Activated T-cell treated with anti-CD3 and anti-CD28 coated beads, Interleukin-2, amount 50 U/mL, for 72 hours (primary cell): ENCODE data around the gene CRYGC. TPM values are rescaled to one million over a fixed set of nuclear protein-coding genes. Genes with fewer than 3 reads are reported as not detected.

Experiments used
- ATAC-seq, 2 donors: fragments of 150-1000 bp; cut with Tn5 transposase; replicated peaks in 1 of 2; 2 replicates each; pipeline ENCODE4 v1.10.0; 2021; ENCODE audit warnings: moderate library complexity in 2 of 2, mild to moderate bottlenecking in 1 of 2
- DNase-seq, 2 donors: peaks; one replicate each; pipeline ENCODE4 v3.0.0; 2021 to 2022; ENCODE audit warnings: mixed read lengths in 1 of 2
- H3K27ac Mint-ChIP-seq: one replicate; pipeline ENCODE4 v1.8.0; 2022; ENCODE audit warnings: mild to moderate bottlenecking, moderate library complexity, mixed read lengths
- H3K27me3 Mint-ChIP-seq: one replicate; pipeline ENCODE4 v1.8.0; 2022; ENCODE audit warnings: low read depth, mixed read lengths
- H3K36me3 Mint-ChIP-seq, 2 donors: one replicate each; pipeline ENCODE4 v1.8.0; 2022; ENCODE audit warnings: mixed read lengths in 2 of 2, mild to moderate bottlenecking in 1 of 2; ENCODE audit not compliant: insufficient read depth in 2 of 2
- H3K4me1 Mint-ChIP-seq: one replicate; pipeline ENCODE4 v1.8.0; 2022; ENCODE audit warnings: low read depth, mixed read lengths
- H3K4me3 Mint-ChIP-seq, 2 donors: one replicate each; pipeline ENCODE4 v1.8.0; 2022; ENCODE audit warnings: mild to moderate bottlenecking in 2 of 2, mixed read lengths in 2 of 2, moderate library complexity in 2 of 2
- H3K9me3 Mint-ChIP-seq, 2 donors: one replicate each; pipeline ENCODE4 v1.8.0; 2022; ENCODE audit warnings: mixed read lengths in 2 of 2
- total RNA-seq, 2 donors: library from RNA; stranded (reverse); gene quantifications; one replicate each; pipeline ENCODE4 v1.2.3, GENCODE V29; 2022

The CRYGC gene
- total RNA-seq, 2 donors from 2014 or later = not detected

DNA sequence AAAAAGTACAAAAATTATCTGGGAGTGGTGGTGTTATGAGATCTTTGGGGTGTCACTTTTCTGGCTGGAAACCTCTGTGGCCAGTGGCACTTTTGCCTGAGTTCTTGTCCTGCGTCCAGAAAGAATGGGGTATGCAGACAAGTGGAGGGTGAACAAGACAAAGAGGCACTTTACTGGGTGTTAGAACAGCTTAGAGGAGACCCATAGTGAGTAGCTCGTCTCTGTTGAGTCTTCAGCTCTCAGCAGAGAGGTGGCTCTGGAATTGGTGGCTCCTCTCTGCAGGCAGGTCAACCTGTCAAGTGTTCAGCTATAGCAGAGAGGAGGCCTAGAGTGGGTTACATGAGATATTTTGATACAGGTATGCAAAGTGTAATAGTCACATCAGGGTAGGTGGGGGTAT lies 31.4 kb downstream of the CRYGC start:
- H3K4me3 Mint-ChIP-seq = no peak overlapping the region
- H3K27ac Mint-ChIP-seq = no peak overlapping the region
- H3K36me3 Mint-ChIP-seq = no peaks in the 10 kb centered on the region
- H3K27me3 Mint-ChIP-seq = no peaks in the 10 kb centered on the region
- no peak for ATAC-seq
- H3K4me1 Mint-ChIP-seq = peaks cover 15% of the 10 kb centered on the region
- no peak for DNase-seq
- H3K9me3 Mint-ChIP-seq = no peaks in the 10 kb centered on the region

- ATAC-seq (no peak), DNase-seq (no peak)
- Mint-ChIP-seq H3K9me3 (no peaks in the 10 kb centered on the region), H3K4me1 (peaks cover 15% of the 10 kb centered on the region), H3K4me3 (no peak overlapping the region), H3K27ac (no peak overlapping the region), H3K36me3 (no peaks in the 10 kb centered on the region), H3K27me3 (no peaks in the 10 kb centered on the region)
These were observed 31.8 kb downstream of the CRYGC start for GRCh38 chr2:208097801-208098200.

- H3K36me3 Mint-ChIP-seq = no peaks in the 10 kb centered on the region
- no peak for DNase-seq
- no peak for ATAC-seq
- no peak overlapping the region for H3K4me3 Mint-ChIP-seq
- H3K9me3 Mint-ChIP-seq = no peaks in the 10 kb centered on the region
- H3K4me1 Mint-ChIP-seq = peaks cover 15% of the 10 kb centered on the region
- no peak overlapping the region for H3K27ac Mint-ChIP-seq
- no peaks in the 10 kb centered on the region for H3K27me3 Mint-ChIP-seq
These were observed 32.3 kb downstream of the CRYGC start for GRCh38 chr2:208097313-208097712.

DNA sequence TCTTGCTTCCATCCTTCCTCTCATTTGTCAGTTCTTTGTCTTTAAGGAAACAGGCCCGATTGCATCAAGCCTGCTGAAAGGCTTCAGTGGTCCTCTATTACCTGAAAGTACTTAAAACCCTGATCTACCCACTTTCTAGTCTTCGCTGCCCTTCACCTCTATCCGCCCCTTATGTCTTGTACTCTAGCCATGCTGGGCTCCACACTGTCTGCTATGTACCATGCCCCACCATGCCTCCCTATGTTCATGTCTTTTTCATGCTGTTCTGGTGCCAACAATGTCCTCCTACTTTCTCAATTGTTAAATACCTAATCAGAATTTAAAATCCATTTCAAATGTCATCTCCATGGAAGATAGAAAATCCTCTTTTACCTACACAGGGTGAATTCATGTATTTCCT lies 33.5 kb downstream of the CRYGC start:
- no peak overlapping the region for H3K27ac Mint-ChIP-seq
- ATAC-seq = no peak
- peaks cover 6% of the 10 kb centered on the region for H3K4me1 Mint-ChIP-seq

DNA sequence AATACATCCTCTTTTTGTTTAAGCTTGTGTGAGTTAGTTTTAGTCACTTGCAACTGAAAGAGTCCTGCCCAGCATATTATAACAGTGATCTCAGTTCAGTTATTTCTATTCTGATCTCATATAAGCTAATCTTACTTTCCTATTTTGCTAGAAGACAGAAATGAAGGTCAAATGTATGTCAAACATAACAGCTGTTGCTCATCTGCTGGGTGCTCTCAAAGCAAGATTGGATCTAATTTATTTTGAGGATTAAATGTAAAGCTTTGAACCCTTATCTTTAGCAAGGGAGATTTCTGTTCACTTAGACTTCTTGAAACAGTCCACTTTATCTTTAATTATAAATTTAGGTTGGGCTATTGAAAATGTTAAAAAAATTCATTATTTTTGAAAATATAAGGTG lies 36.5 kb downstream of the CRYGC start:
- Mint-ChIP-seq H3K9me3 (peaks cover 0 to 2% of the 10 kb centered on the region in 2 donors), H3K36me3 (peaks cover 0 to 2% of the 10 kb centered on the region in 2 donors), H3K4me3 (no peak overlapping the region), H3K4me1 (no peaks in the 10 kb centered on the region), H3K27ac (no peak overlapping the region), H3K27me3 (no peaks in the 10 kb centered on the region)
- ATAC-seq = no peak
- DNase-seq = no peak

More for the DNA sequence above, 33.5 kb downstream of the CRYGC start:
- H3K36me3 Mint-ChIP-seq = no peaks in the 10 kb centered on the region
- no peak overlapping the region for H3K4me3 Mint-ChIP-seq
- no peak for DNase-seq
- H3K27me3 Mint-ChIP-seq = no peaks in the 10 kb centered on the region
- H3K9me3 Mint-ChIP-seq = no peaks in the 10 kb centered on the region

- H3K36me3 Mint-ChIP-seq = peaks cover 0 to 2% of the 10 kb centered on the region in 2 donors
- no peak overlapping the region for H3K27ac Mint-ChIP-seq
- DNase-seq (no peak), ATAC-seq (no peak)
- no peaks in the 10 kb centered on the region for H3K27me3 Mint-ChIP-seq
- no peaks in the 10 kb centered on the region for H3K4me1 Mint-ChIP-seq
- H3K4me3 Mint-ChIP-seq = no peak overlapping the region
- H3K9me3 Mint-ChIP-seq = peaks cover 0 to 2% of the 10 kb centered on the region in 2 donors
These were observed 37.4 kb downstream of the CRYGC start for GRCh38 chr2:208092093-208092832.

DNA sequence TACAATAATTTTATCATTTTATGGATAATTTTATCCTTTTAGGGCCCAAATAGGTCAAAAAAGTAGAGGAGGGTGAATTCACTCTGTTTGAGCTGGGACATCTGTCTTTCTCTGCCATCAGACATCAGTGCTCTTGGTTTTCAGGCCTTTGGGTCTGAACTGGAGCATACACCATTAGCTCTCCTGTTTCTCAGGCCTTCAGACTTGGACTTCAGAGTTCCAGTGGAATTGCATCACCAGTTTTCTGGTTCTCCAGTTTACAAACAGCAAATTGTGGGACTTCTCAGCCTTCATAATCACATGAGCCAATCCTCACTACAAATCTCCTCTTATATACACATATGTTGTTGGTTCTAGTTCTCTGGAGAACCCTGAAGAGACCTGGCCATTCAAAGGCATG lies 39.2 kb downstream of the CRYGC start:
- no peak for DNase-seq
- Mint-ChIP-seq H3K27me3 (peaks cover 13% of the 10 kb centered on the region), H3K4me3 (no peak overlapping the region), H3K9me3 (peaks cover 2 to 4% of the 10 kb centered on the region in 2 donors), H3K4me1 (no peaks in the 10 kb centered on the region), H3K36me3 (peaks cover 0 to 2% of the 10 kb centered on the region in 2 donors), H3K27ac (no peak overlapping the region)
- ATAC-seq = no peak

DNA sequence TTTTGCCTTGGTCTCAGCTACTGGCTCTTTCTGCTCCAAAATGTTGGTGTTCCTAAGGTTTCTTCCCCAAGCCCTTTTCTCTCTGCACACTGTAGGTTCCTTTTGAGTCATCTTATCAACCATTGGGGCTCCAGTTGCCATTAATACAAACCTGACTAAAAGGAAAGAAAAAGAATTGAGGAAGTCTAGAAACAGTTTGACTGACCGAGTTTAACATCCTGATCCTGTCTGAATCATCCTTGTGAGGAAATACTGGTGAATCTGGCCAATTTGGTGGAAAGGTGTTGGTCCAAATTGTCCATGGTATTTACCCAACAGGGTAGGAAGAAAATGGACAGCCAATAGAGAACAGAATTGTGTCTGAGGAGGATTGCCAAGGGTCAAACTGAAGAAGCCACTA lies 43.6 kb downstream of the CRYGC start:
- ATAC-seq = no peak
- Mint-ChIP-seq H3K4me1 (no peaks in the 10 kb centered on the region), H3K27me3 (peaks cover 26% of the 10 kb centered on the region), H3K36me3 (peaks cover 0 to 2% of the 10 kb centered on the region in 2 donors), H3K4me3 (no peak overlapping the region), H3K27ac (no peak overlapping the region), H3K9me3 (peaks cover 2 to 4% of the 10 kb centered on the region in 2 donors)
- DNase-seq = no peak

- Mint-ChIP-seq H3K9me3 (peaks cover 0 to 4% of the 10 kb centered on the region in 2 donors), H3K27ac (no peak overlapping the region), H3K27me3 (peaks cover 26% of the 10 kb centered on the region), H3K4me3 (no peak overlapping the region), H3K4me1 (no peaks in the 10 kb centered on the region), H3K36me3 (peaks cover 0 to 3% of the 10 kb centered on the region in 2 donors)
- no peak for DNase-seq
- ATAC-seq = no peak
These were observed 45.8 kb downstream of the CRYGC start for GRCh38 chr2:208083807-208084206.

Other genes with a start within 250 kb of the CRYGC start
- gene PLEKHM3, start 104.3 kb downstream of the CRYGC start, total RNA-seq = 1 to 10 TPM; 8.8 to 9.2 TPM
- gene CRYGD, start 5.3 kb downstream of the CRYGC start, total RNA-seq = not detected
- not detected for gene CRYGB, start 16.3 kb upstream of the CRYGC start, total RNA-seq
- gene CRYGA, start 33.8 kb upstream of the CRYGC start, total RNA-seq = not detected
- not detected for gene C2orf80, start 60.2 kb upstream of the CRYGC start, total RNA-seq
- 10 to 100 TPM; 18.6 to 21.4 TPM for gene IDH1, start 125.2 kb upstream of the CRYGC start, total RNA-seq
- 10 to 100 TPM; 28.8 to 29.7 TPM for gene PIKFYVE, start 136.4 kb upstream of the CRYGC start, total RNA-seq